ENCODE results near the gene SGTA. TPM values are rescaled to one million over a fixed set of nuclear protein-coding genes. Genes with fewer than 3 reads are reported as not detected.

The SGTA gene
- total RNA-seq, 1 donor from 2014 or later = 64.0 TPM

- H3K27ac Mint-ChIP-seq = no peak overlapping the region
- H3K4me1 Mint-ChIP-seq = no peaks in the 10 kb centered on the region
- H3K27me3 Mint-ChIP-seq (ENCODE audit: low read depth) = no peaks in the 10 kb centered on the region
- H3K9me3 Mint-ChIP-seq = no peaks in the 10 kb centered on the region
- no peak overlapping the region for H3K4me3 Mint-ChIP-seq
- no peak for DNase-seq (ENCODE audit: low spot score in 2 of 2, unreplicated experiment in 2 of 2)
- peaks cover 5% of the 10 kb centered on the region for H3K36me3 Mint-ChIP-seq
- TF ChIP-seq CTCF (IDR thresholded peaks at IDR 0.05; ENCODE audit: unreplicated experiment) = no peak
Measured at GRCh38 chr19:2767688-2768087, 15.4 kb downstream of the SGTA start.

DNA sequence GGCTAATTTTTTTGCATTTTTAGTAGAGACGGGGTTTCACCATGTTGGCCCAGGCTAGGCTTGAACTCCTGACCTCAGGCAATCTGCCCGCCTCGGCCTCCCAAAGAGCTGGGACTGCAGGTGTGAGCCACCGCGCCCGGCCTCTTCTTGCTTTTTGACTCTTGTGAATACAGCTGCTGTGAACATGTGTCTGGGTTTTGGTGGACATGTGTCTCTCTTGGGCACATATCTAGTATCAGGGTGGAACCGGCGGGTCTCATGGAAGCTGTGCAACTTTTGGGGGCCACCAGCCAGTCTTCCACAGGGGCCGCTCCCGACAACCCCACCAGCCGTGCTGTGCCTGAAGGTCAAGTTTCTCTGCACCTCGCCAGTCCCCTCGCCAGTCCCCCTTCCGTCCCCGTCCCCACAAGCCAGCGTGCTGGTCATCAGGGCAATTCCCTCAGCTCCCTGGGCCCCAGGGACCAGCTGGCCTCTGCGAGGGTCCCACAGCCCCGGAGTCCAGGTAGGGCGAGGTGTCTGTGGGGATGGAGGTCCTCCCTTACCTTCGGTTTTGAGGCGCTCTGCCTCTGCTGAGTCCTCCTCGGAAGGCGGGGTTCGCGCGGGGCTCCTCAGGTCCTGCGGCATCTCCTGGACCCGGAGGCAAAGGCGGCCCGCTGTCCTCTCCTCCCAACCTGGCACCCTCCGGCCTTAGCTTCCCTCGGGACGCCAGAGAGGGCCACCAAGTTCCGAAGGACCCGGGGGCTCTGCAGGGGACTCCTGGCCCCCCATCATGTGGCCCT, 16.3 kb downstream of the SGTA start:
- Mint-ChIP-seq H3K9me3 (no peaks in the 10 kb centered on the region), H3K4me1 (no peaks in the 10 kb centered on the region), H3K27ac (no peak overlapping the region), H3K36me3 (peaks cover 3% of the 10 kb centered on the region), H3K4me3 (no peak overlapping the region), H3K27me3 (ENCODE audit: low read depth) (no peaks in the 10 kb centered on the region)
- DNase-seq (ENCODE audit: low spot score in 2 of 2, unreplicated experiment in 2 of 2) = no peak
- no peak for TF ChIP-seq CTCF (IDR thresholded peaks at IDR 0.05; ENCODE audit: unreplicated experiment)

DNA sequence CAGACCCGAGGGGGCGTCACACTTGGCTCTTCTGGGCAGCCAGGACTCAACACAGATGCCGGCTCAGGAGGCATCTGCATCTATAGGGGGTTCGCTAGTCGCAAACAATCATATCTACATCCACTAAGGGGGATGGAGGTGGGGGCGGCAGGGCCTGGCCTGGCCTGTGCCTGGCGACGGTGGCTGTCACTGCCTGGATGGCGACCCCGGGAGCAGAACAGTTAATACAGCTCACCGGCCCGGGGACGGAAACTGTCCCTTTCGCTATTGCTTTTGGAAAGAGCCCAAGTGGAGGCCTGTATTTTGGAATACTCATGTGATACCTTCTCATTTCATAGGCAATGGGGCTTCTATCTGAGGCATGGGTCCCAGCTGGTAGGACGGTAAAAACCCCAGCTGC, 17.7 kb downstream of the SGTA start:
- H3K36me3 Mint-ChIP-seq = peaks cover 8% of the 10 kb centered on the region
- H3K27ac Mint-ChIP-seq = no peak overlapping the region
- H3K9me3 Mint-ChIP-seq = no peaks in the 10 kb centered on the region
- no peaks in the 10 kb centered on the region for H3K4me1 Mint-ChIP-seq
- H3K4me3 Mint-ChIP-seq = no peak overlapping the region
- no peaks in the 10 kb centered on the region for H3K27me3 Mint-ChIP-seq (ENCODE audit: low read depth)
- no peak for TF ChIP-seq CTCF (IDR thresholded peaks at IDR 0.05; ENCODE audit: unreplicated experiment)
- DNase-seq (ENCODE audit: low spot score in 2 of 2, unreplicated experiment in 2 of 2) = no peak

GRCh38 chr19:2764945-2765344, 18.1 kb downstream of the SGTA start:
- H3K27ac Mint-ChIP-seq = no peak overlapping the region
- no peak for DNase-seq (ENCODE audit: low spot score in 2 of 2, unreplicated experiment in 2 of 2)
- no peaks in the 10 kb centered on the region for H3K27me3 Mint-ChIP-seq (ENCODE audit: low read depth)
- no peaks in the 10 kb centered on the region for H3K4me1 Mint-ChIP-seq
- no peak for TF ChIP-seq CTCF (IDR thresholded peaks at IDR 0.05; ENCODE audit: unreplicated experiment)
- no peak overlapping the region for H3K4me3 Mint-ChIP-seq
- no peaks in the 10 kb centered on the region for H3K9me3 Mint-ChIP-seq
- peaks cover 8% of the 10 kb centered on the region for H3K36me3 Mint-ChIP-seq

DNA sequence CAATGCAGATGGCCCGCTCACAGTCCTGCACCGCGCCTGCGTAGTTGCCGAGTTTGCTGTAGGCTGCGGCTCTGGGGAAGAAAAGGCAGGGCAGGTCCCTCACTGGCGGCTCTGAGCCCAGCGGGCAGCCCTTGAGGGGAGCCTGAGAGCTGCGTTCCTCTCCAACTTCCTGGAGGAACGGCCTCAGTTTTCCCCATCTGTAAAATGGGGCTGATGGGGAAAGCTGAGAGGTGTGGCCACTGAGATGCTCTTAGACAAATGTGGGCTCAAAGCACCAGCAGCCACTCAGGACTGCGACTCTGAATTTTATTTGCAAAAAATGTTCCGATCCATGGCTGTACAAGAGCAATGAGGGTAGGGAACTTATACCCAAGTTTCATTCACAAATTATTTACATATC, 19.4 kb downstream of the SGTA start:
- no peak overlapping the region for H3K27ac Mint-ChIP-seq
- H3K4me3 Mint-ChIP-seq = no peak overlapping the region
- peaks cover 17% of the 10 kb centered on the region for H3K36me3 Mint-ChIP-seq
- H3K27me3 Mint-ChIP-seq (ENCODE audit: low read depth) = no peaks in the 10 kb centered on the region
- no peaks in the 10 kb centered on the region for H3K4me1 Mint-ChIP-seq
- DNase-seq (ENCODE audit: low spot score in 2 of 2, unreplicated experiment in 2 of 2) = no peak
- TF ChIP-seq CTCF (IDR thresholded peaks at IDR 0.05; ENCODE audit: unreplicated experiment) = no peak
- H3K9me3 Mint-ChIP-seq = no peaks in the 10 kb centered on the region

Measured in mesothelial cell of epicardium (in vitro differentiated cells).